Breast epithelium (tissue), 3 donors: Measurements from ENCODE around the gene P2RY12.

ENCODE experiments used
- CTCF ChIP-seq, 3 donors: fragments of 450-650 bp; IDR thresholded peaks; one replicate each; pipeline ENCODE4 v1.5.1; 2016 to 2017; ENCODE audit warnings: antibody characterized with exemption in 3 of 3, mild to moderate bottlenecking in 3 of 3, moderate library complexity in 3 of 3
- POLR2A ChIP-seq: fragments of 450-650 bp; IDR thresholded peaks from one replicate; pipeline ENCODE4 v1.6.1; 2016; ENCODE audit warnings: antibody characterized with exemption, mild to moderate bottlenecking, moderate library complexity
- POLR2AphosphoS5 ChIP-seq, 3 donors: sonication (generic); formaldehyde crosslinking; IDR thresholded peaks; one replicate each; pipeline ENCODE4 v1.6.1; 2017; ENCODE audit warnings: antibody characterized with exemption in 3 of 3

GRCh38 chr3:151383956-151384355 lies 597 bp downstream of the P2RY12 start:
- TF ChIP-seq CTCF (IDR thresholded peaks at IDR 0.05), result no peak
- TF ChIP-seq POLR2A, result no peak
- TF ChIP-seq POLR2AphosphoS5 (IDR thresholded peaks at IDR 0.05), result no peak
